Mucosa of rectum (tissue), 2 donors: ENCODE measurements around the gene STK32B.

Source experiments
- H3K27ac ChIP-seq, 2 donors: one replicate each; pipeline ENCODE4 v1.7.0; 2013; ENCODE audit warnings: inconsistent platforms in 2 of 2, low read depth in 2 of 2, low read length in 2 of 2
- H3K27me3 ChIP-seq, 2 donors: one replicate each; pipeline ENCODE4 v1.7.0; 2013; ENCODE audit warnings: low read length in 2 of 2; ENCODE audit not compliant: control insufficient read depth in 2 of 2, insufficient read depth in 2 of 2
- H3K36me3 ChIP-seq, 2 donors: one replicate each; pipeline ENCODE4 v1.7.0; 2013; ENCODE audit warnings: low read length in 2 of 2; ENCODE audit not compliant: control insufficient read depth in 2 of 2, insufficient read depth in 2 of 2
- H3K4me1 ChIP-seq, 2 donors: one replicate each; pipeline ENCODE4 v1.7.0; 2013; ENCODE audit warnings: low read length in 2 of 2, mild to moderate bottlenecking in 1 of 2; ENCODE audit not compliant: control insufficient read depth in 2 of 2, insufficient read depth in 2 of 2
- H3K4me3 ChIP-seq, 2 donors: one replicate each; pipeline ENCODE4 v1.7.0; 2013; ENCODE audit warnings: low read length in 2 of 2
- H3K9ac ChIP-seq, 2 donors: one replicate each; pipeline ENCODE4 v1.7.0; 2013; ENCODE audit warnings: low read length in 2 of 2, low read depth in 1 of 2, mild to moderate bottlenecking in 1 of 2
- H3K9me3 ChIP-seq, 2 donors: one replicate each; pipeline ENCODE4 v1.7.0; 2013; ENCODE audit warnings: low read length in 2 of 2; ENCODE audit not compliant: control insufficient read depth in 2 of 2
- donor health status: healthy.
- donor health status: Normal muscosa, but diverticular disease.

STK32B gene

DNA sequence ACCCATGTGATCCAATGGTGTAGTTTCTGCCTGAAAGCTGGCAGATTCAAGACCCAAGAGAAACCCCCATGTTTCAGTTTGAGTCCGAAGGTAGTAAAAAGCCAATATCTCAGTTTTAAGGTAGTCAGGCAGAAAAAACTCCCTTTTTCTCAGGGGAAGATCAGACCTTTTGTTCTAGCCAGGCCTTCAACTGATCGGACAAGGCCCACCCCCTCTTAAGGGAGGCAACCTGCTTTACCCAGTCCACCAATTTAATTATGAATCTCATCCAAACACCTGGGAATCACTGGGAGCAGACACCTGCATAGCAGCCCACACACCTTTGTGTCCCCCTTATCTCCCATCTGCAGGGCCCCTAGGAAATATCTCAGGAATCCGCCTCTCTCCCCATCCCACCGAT lies 322.0 kb downstream of the STK32B start:
- H3K27me3 ChIP-seq, result no peaks in the 10 kb centered on the region
- H3K27ac ChIP-seq, result no peak overlapping the region
- no peak overlapping the region for H3K4me3 ChIP-seq
- no peaks in the 10 kb centered on the region for H3K9me3 ChIP-seq
- H3K9ac ChIP-seq, result no peak overlapping the region
- H3K4me1 ChIP-seq, result no peaks in the 10 kb centered on the region
- no peaks in the 10 kb centered on the region for H3K36me3 ChIP-seq

DNA sequence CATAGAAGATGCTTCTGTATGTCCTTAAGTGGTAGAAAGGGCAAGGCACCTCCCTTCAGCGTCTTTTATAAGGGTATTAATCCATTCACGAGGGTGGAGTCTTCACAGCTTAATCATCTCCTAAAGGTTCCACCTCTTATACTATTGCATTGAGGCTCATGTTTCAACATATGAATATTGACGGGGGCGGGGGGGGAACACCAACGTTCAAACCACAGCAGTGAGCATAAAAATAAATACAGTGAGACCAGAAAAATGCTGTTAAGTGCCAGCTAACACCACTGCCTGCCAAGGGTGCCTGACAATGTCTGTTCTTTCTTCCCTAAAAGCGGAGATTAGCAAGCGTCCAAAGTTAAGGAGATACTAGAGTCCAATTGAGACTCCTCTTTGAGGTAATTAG lies 323.3 kb downstream of the STK32B start:
- H3K27ac ChIP-seq, result no peak overlapping the region
- H3K9me3 ChIP-seq, result no peaks in the 10 kb centered on the region
- H3K27me3 ChIP-seq, result no peaks in the 10 kb centered on the region
- H3K36me3 ChIP-seq, result no peaks in the 10 kb centered on the region
- H3K4me3 ChIP-seq, result no peak overlapping the region
- no peak overlapping the region for H3K9ac ChIP-seq
- H3K4me1 ChIP-seq, result no peaks in the 10 kb centered on the region

DNA sequence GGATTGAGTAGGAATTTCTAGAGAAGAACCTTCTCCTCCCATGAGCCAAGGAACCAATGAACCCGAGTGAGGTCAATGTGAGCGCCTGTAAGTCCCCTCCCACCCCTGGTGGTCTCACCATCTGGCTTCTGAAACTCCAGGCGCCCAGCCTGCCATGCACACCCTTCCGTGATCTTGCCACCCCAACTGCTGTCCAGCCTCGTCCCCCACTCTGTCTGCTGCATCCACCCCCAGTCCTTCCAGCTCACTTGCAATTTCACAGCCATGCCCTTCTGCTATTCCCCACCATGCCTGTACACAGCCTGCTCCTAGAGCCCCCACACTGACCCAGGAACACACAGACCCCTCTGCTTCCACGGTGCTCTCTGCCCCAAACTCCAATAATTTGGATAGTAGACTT lies 323.7 kb downstream of the STK32B start:
- no peak overlapping the region for H3K9ac ChIP-seq
- H3K9me3 ChIP-seq, result no peaks in the 10 kb centered on the region
- H3K4me3 ChIP-seq, result no peak overlapping the region
- no peaks in the 10 kb centered on the region for H3K36me3 ChIP-seq
- no peaks in the 10 kb centered on the region for H3K4me1 ChIP-seq
- no peak overlapping the region for H3K27ac ChIP-seq
- no peaks in the 10 kb centered on the region for H3K27me3 ChIP-seq

DNA sequence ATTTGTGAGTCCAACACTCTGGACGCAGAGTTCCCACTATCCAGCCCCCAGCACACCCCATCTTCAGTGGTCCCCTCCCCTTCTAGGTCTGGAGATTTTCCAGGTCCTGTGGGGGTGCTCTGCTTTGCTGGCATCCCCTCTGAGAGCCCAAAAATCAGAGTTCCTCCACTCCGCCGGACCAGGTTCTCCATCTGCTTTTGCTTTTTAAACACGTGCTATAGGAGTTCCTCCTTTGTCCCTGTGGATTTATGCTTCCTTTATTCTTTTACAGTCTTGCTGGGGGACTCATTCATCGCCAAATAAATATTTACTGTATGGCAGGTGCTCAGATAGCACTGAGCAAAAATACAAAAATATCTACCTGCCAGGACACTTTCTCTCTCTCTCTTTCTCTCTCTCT lies 324.7 kb downstream of the STK32B start:
- Histone ChIP-seq H3K27ac (no peak overlapping the region), H3K27me3 (no peaks in the 10 kb centered on the region), H3K9me3 (no peaks in the 10 kb centered on the region), H3K4me3 (no peak overlapping the region), H3K9ac (no peak overlapping the region), H3K4me1 (no peaks in the 10 kb centered on the region), H3K36me3 (no peaks in the 10 kb centered on the region)

DNA sequence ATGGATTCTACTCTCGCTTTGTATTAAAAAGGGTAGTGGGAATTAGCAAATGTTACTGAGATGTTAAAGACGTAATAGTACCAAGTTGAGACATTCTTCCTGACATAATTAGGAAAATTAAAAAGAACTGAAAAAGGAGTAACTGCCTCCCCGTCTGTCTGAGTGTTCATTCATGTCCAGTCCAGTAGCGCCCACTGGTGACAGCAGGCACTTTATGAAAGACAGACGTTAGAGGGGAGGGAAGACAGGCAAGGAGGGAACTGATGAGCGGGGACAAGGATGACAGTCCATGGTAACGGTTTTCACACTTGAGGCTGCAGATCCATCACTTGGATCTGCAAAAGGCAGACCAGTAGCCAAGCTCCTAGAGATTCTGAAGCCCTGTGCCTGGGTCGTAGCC lies 326.7 kb downstream of the STK32B start:
- H3K9me3 ChIP-seq, result no peaks in the 10 kb centered on the region
- no peak overlapping the region for H3K9ac ChIP-seq
- H3K4me3 ChIP-seq, result no peak overlapping the region
- no peaks in the 10 kb centered on the region for H3K36me3 ChIP-seq
- H3K27ac ChIP-seq, result no peak overlapping the region
- no peaks in the 10 kb centered on the region for H3K27me3 ChIP-seq
- H3K4me1 ChIP-seq, result no peaks in the 10 kb centered on the region

DNA sequence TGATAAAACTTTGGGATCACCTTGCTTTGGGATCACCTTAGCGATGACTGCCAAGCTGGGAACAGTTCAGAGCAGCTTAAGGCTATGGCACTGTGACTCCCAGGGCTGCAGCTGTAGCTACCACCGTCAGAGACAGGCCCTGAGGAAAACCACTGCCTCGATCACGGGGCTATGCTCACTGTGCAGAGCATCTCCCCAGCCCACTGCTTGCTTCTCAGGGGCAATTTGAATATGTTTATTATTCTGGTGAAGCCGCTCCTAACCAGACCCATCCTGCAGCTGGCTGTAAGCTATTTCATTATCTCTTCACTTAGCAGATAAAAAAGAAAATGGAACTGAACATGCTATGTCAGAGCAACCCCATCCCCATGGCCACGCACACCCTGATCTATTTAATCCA lies 328.6 kb downstream of the STK32B start:
- H3K27me3 ChIP-seq, result no peaks in the 10 kb centered on the region
- no peaks in the 10 kb centered on the region for H3K9me3 ChIP-seq
- H3K27ac ChIP-seq, result no peak overlapping the region
- H3K36me3 ChIP-seq, result no peaks in the 10 kb centered on the region
- no peak overlapping the region for H3K9ac ChIP-seq
- no peak overlapping the region for H3K4me3 ChIP-seq
- peaks cover 0 to under 1% of the 10 kb centered on the region in 2 donors for H3K4me1 ChIP-seq

DNA sequence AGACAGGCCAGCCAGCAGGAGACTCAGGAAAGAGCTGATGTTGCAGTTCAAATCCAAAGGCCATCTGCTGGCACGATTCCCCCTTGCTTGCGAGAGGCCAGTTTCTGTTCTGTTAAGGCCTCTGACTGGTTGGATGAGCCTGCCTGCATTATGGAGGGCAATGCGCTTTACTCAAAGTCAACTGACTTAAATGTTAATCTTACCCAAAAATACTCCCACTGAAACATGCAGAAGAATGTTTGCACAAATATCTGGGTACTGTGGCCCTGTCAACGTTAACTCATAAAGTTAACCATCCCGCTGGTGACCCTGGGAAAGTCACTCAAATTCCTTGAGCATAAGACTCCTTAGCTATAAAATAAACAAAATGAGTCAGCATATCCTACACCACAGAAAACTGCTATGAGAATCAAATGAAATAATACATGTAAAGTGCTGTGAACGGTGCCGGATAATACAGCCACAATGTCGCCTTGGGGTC lies 330.7 kb downstream of the STK32B start:
- H3K27me3 ChIP-seq, result no peaks in the 10 kb centered on the region
- H3K27ac ChIP-seq, result no peak overlapping the region
- H3K9ac ChIP-seq, result no peak overlapping the region
- H3K9me3 ChIP-seq, result no peaks in the 10 kb centered on the region
- H3K36me3 ChIP-seq, result no peaks in the 10 kb centered on the region
- H3K4me3 ChIP-seq, result no peak overlapping the region
- H3K4me1 ChIP-seq, result peaks cover 3 to 12% of the 10 kb centered on the region in 2 donors

DNA sequence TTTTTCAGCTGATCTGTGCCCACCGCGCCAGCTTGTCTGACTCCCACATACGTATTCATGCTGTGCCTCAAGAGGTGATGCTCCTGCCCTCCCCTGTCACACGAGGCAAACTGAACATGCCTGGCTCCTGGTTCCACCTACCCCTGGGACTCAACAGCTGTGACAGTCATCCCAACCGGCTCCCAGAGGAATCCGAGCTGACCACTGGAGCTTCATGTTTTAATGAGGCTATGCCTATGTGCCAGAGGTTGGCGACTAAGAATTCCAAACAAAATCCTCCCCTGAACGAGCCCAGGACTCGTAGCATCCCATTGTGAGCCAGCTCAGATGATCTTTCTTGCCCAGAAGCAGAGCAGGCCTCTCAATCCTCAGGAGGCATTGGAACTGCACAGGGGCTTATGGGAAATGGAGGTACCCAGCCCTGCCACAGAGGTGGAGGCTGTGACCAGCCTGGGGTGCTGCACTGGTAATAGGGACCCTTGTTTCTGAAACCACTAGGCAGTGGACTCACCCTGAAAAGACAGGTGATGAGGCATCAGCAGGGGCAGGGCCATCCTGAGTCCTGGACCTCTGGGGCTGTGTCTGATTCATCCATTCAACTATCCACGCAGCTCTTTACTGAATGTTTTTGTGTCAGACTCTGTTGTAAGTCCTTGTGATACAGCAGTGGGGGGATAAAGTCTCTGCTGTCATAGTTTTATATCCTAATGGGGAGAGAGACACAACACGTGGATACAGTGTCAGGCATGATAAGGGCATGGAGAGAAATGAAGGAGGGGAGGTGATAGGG lies 332.1 kb downstream of the STK32B start:
- no peaks in the 10 kb centered on the region for H3K9me3 ChIP-seq
- no peaks in the 10 kb centered on the region for H3K27me3 ChIP-seq
- no peak overlapping the region for H3K27ac ChIP-seq
- no peaks in the 10 kb centered on the region for H3K36me3 ChIP-seq
- H3K9ac ChIP-seq, result no peak overlapping the region
- H3K4me1 ChIP-seq, result peaks cover 3 to 12% of the 10 kb centered on the region in 2 donors
- H3K4me3 ChIP-seq, result no peak overlapping the region

DNA sequence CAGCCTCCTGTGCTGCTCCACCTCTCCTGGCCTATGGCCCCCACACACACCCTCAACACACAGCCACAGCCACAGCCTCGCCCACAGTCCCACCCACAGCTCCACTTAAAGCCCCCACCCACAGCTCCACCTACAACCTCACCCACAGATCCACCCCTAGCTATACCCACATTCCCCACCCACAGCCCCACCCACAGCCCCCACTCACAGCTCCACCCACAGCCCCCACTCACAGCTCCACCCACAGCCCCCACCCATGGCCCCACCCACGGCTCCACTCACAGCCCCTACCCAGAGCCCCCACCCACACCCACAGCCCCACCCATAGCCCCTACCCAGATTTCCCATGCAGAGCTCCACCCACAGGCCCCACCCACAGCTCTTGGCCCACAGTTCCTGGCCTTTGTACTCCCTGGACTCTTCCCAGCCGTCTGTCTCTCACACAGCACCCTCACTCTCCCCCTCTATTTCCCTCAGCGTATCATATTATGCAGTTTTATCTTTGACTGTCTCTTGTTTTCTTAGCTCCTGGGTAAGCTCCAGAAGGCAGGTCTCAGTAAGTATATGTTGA lies 334.5 kb downstream of the STK32B start:
- no peaks in the 10 kb centered on the region for H3K36me3 ChIP-seq
- H3K9me3 ChIP-seq, result no peaks in the 10 kb centered on the region
- H3K4me3 ChIP-seq, result no peak overlapping the region
- peaks cover 3 to 12% of the 10 kb centered on the region in 2 donors for H3K4me1 ChIP-seq
- no peaks in the 10 kb centered on the region for H3K27me3 ChIP-seq
- H3K9ac ChIP-seq, result no peak overlapping the region
- peak overlapping the region; percentile 59 to 71 for H3K27ac ChIP-seq

DNA sequence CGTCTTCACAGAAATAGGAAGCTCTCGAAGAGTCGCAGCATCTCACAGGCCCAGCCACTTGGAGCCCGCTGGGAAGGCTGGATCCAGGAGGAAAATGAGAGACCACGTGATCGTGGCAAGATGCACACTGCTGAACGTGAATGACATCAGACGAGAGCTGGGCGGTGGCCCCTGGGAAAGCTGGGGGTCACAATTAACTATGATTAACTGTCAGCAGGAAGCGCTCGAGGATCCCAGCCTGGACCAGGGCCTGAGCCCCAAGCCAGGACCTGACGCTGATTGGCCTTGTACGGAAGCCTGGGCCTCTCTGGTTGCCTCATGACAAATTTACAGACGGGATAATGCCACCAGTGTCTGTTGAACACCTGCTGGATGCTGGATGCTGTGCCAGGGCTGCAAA lies 335.6 kb downstream of the STK32B start:
- H3K27me3 ChIP-seq, result no peaks in the 10 kb centered on the region
- H3K9me3 ChIP-seq, result no peaks in the 10 kb centered on the region
- no peak overlapping the region for H3K4me3 ChIP-seq
- no peak overlapping the region for H3K9ac ChIP-seq
- H3K4me1 ChIP-seq, result peaks cover 3 to 12% of the 10 kb centered on the region in 2 donors
- no peaks in the 10 kb centered on the region for H3K36me3 ChIP-seq
- no peak overlapping the region for H3K27ac ChIP-seq
